ENCODE measurements around the gene RPL7A. TPM values are rescaled to one million over a fixed set of nuclear protein-coding genes. Genes with fewer than 3 reads are reported as not detected.

RPL7A gene
- total and polyA plus RNA-seq, 12 donors, result 859 to 3,182 (median 927) TPM

DNA sequence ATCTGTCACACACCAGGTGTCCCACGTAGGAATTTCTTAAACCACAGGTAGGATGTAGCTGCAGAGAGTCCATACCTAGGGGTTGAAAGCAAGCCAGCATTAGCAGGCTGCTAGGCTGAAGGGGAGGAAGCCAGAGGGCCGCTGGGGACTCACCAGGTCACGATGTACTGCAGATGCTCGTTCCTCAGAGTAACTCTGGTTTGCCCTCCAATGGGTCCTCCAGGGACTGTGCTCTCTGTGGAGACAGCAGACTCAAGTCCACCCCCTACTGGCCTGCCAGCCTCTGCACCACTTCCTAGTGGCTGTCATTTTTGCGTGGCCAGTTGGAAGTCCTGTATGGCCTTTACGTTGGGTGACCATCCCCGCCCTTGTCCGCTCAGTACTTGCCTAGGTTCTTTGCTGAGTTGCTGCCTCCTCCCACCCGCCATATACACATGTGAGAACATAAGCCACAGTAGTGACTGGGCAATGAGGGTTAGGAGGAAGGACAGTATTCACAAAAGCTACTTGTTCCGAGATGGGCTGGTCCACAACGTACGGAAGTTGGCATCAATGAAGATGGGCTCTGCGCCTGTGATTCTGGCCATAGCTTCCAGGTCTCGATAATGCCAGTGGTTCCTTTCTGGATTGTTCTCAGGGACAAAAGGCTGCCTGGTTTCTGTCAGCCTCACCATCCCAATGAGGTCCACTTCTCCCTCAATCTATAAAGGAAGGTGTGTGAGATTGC is 4.1 kb downstream of the RPL7A start:
- H3K36me3 ChIP-seq, result peaks cover 0 to 60% (median 37%) of the 10 kb centered on the region in 9 donors

GRCh38 chr9:133352635-133353340 is 4.8 kb downstream of the RPL7A start:
- no peak for DNase-seq
- Histone ChIP-seq H3K4me1 (peaks cover 5 to 45% (median 40%) of the 10 kb centered on the region in 9 donors), H3K27me3 (no peaks in the 10 kb centered on the region), H3K9me3 (no peaks in the 10 kb centered on the region), H3K36me3 (peaks cover 0 to 60% (median 37%) of the 10 kb centered on the region in 9 donors), H3K4me3 (no peak overlapping the region), H3K27ac (no peak overlapping the region)
- 74 to 81% methylated on average over 8 of the region's 8 CpGs for WGBS, 2 donors
- intact Hi-C loops (cut with DNase I), result loop anchor here in 1 of 10 donors (10.0 kb wide), 1 partner anchor 62 kb away; the partner anchor contains the start of gene REXO4
- no peak for ATAC-seq
- TF ChIP-seq, protein P1, sequence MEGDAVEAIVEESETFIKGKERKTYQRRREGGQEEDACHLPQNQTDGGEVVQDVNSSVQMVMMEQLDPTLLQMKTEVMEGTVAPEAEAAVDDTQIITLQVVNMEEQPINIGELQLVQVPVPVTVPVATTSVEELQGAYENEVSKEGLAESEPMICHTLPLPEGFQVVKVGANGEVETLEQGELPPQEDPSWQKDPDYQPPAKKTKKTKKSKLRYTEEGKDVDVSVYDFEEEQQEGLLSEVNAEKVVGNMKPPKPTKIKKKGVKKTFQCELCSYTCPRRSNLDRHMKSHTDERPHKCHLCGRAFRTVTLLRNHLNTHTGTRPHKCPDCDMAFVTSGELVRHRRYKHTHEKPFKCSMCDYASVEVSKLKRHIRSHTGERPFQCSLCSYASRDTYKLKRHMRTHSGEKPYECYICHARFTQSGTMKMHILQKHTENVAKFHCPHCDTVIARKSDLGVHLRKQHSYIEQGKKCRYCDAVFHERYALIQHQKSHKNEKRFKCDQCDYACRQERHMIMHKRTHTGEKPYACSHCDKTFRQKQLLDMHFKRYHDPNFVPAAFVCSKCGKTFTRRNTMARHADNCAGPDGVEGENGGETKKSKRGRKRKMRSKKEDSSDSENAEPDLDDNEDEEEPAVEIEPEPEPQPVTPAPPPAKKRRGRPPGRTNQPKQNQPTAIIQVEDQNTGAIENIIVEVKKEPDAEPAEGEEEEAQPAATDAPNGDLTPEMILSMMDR (IDR thresholded peaks at IDR 0.05), result no peak

More for the DNA sequence above, 4.1 kb downstream of the RPL7A start:
- no peak for DNase-seq
- no peak for ATAC-seq
- TF ChIP-seq, protein P1 (IDR thresholded peaks at IDR 0.05), result peak in 6 of 9 donors; percentile 15 to 51 (median 36)
- H3K9me3 ChIP-seq, result no peaks in the 10 kb centered on the region
- H3K27ac ChIP-seq, result no peak overlapping the region
- H3K4me1 ChIP-seq, result peaks cover 3 to 40% (median 37%) of the 10 kb centered on the region in 9 donors
- no peaks in the 10 kb centered on the region for H3K27me3 ChIP-seq
- 74 to 77% methylated on average over 14 of the region's 14 CpGs for WGBS, 2 donors
- no peak overlapping the region for H3K4me3 ChIP-seq
- intact Hi-C loops (cut with DNase I), result loop anchor here in 1 of 10 donors (10.0 kb wide), 1 partner anchor 63 kb away; the partner anchor contains the start of gene REXO4

DNA sequence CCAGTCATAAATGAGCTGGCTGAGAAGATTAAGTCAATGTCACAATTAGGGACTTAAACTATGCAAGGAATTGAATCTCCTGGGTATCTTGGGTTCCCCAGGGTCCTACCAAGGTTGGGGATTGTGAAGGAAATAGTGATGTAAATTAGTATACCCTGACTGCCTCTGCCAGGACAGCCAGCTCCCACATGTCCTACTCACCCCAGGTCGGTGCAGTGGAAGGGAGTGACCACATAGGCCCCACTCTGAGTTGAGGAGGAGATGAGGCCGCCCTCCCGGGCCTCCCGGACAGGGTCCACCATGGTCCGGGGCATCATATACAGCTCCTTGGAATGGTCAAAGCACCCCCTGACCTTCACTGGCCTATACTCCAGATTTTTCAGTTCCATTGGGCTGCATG is 5.5 kb downstream of the RPL7A start:
- ATAC-seq, result no peak
- peaks cover 0 to 62% (median 37%) of the 10 kb centered on the region in 9 donors for H3K36me3 ChIP-seq
- H3K27me3 ChIP-seq, result no peaks in the 10 kb centered on the region
- H3K4me1 ChIP-seq, result peaks cover 5 to 47% (median 43%) of the 10 kb centered on the region in 9 donors
- H3K9me3 ChIP-seq, result no peaks in the 10 kb centered on the region
- no peak overlapping the region for H3K4me3 ChIP-seq
- 77 to 84% methylated on average over 5 of the region's 5 CpGs for WGBS, 2 donors
- TF ChIP-seq, protein P1 (IDR thresholded peaks at IDR 0.05), result no peak
- intact Hi-C loops (cut with DNase I), result loop anchor here in 1 of 10 donors (10.0 kb wide), 1 partner anchor 61 kb away; the partner anchor contains the start of gene REXO4
- DNase-seq, result no peak
- H3K27ac ChIP-seq, result no peak overlapping the region

GRCh38 chr9:133354766-133355165 is 6.7 kb downstream of the RPL7A start:
- no peak for DNase-seq
- intact Hi-C loops (cut with DNase I), result loop anchor here in 1 of 10 donors (10.0 kb wide), 1 partner anchor 60 kb away; the partner anchor contains the start of gene REXO4
- peaks cover 0 to 62% (median 31%) of the 10 kb centered on the region in 9 donors for H3K36me3 ChIP-seq
- WGBS, 2 donors, result 81 to 86% methylated on average over 7 of the region's 7 CpGs
- ATAC-seq, result no peak
- no peaks in the 10 kb centered on the region for H3K9me3 ChIP-seq
- H3K4me1 ChIP-seq, result peaks cover 7 to 47% (median 35%) of the 10 kb centered on the region in 9 donors
- TF ChIP-seq, protein P1 (IDR thresholded peaks at IDR 0.05), result no peak
- H3K4me3 ChIP-seq, result peak overlapping the region in 1 of 10 donors; percentile 96
- no peaks in the 10 kb centered on the region for H3K27me3 ChIP-seq
- no peak overlapping the region for H3K27ac ChIP-seq
